GM19455 (cell line): Measurements from ENCODE around the gene EYS.

Experiments
- ATAC-seq: cut with Tn5 transposase; IDR thresholded peaks from one replicate; pipeline ENCODE4 v1.9.1; 2021; ENCODE audit not compliant: unreplicated experiment

EYS gene

DNA sequence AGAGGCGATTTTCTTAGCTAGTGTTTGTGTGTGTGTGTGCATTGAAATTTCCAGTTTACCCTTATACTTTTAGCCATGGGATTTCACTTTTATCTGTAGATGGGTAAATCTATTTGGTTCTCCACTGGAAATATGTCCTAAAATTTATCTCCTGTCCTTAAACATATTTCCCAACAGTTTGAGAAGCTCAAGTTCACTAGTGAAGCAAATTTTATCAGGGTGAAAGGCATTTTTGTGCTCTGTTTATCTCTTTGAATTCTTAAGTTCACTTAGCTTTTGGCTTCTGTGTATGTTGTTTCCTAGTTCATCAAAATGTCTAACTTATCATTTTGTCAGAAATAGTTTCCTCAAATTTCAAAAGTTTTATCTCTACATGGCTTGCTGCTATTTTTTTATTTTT lies 1509.8 kb downstream of the EYS start:
- no peak for ATAC-seq

DNA sequence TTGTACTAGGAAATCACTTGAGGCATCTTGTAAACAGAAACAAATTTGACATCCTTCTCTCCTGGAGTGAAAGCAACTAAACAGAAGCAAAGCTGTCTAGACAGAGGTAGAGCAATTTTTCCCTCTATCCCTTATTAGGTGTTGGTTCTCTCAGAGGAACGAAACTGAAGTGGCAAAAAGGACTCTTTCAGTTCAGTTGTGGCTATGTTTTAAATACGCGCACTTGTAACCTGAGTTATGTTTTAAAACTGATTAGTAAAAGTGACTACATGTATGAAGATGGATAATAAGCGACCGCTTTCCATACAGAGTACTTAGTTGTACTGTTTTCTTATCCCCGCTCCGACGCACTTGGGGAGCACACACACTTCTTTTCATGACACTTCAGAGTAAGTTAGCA lies 1520.4 kb downstream of the EYS start:
- no peak for ATAC-seq

- ATAC-seq, result no peak
Observed at GRCh38 chr6:64185621-64186020, 1521.4 kb downstream of the EYS start.

DNA sequence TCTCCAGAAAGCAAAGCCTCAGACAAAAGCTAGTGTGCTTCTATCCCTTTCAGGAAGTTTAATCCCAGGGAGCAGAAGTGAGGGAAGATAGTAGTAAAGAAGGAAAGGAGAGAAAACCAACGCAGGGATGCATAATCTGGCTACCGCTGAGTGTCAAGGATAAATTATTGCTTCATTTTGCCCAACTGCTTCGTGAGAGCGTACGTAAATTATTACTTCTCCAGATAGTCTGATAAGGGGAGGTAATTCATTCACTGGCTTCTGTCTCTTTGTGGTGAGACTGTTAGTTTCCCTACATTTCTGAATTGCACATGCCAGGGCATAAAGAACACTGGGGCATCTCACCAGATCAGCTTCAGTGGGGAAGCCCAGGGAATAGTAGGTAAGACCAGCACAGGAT lies 1531.7 kb downstream of the EYS start:
- no peak for ATAC-seq

GRCh38 chr6:64170316-64170715 lies 1536.7 kb downstream of the EYS start:
- ATAC-seq, result no peak

DNA sequence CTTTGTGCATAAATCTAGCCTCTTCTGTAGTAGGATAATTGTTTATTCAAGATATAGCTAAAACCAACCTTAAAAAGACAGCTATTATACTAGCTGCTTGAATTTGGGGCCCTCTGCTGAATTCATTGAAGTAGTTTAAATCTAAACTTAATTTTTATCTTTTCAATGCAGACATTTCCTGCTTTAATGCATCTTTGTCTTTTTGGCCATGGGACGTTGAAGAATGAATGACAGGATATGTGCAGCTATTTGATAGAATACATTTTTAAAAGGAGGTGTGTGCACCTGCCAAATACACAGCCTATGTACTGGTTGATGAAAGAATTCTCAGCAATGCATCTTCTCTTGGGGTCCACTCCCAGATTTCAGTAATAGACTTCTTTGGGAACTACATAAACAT lies 1546.5 kb downstream of the EYS start:
- ATAC-seq, result no peak

- ATAC-seq, result no peak
Observed at GRCh38 chr6:64155063-64155462, 1552.0 kb downstream of the EYS start.

DNA sequence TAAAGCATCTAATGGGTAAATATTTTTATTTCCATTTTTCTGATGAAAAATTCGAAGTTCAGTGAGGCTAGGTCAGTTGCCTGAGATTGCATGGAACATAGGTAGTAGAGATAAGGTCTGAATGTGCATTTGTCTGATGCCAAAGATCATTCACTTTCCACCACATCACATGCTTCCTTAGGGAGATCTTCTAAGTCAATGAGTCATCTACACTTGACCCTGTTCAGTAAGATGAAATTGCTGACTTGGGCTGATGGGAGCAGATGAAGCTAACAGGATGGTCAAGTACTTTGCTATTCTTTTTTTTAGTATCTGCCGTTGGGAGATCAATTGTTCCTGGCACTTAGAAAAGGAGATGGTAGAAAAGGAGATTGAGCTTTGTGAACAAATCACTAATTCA lies 1560.2 kb downstream of the EYS start:
- ATAC-seq, result no peak

DNA sequence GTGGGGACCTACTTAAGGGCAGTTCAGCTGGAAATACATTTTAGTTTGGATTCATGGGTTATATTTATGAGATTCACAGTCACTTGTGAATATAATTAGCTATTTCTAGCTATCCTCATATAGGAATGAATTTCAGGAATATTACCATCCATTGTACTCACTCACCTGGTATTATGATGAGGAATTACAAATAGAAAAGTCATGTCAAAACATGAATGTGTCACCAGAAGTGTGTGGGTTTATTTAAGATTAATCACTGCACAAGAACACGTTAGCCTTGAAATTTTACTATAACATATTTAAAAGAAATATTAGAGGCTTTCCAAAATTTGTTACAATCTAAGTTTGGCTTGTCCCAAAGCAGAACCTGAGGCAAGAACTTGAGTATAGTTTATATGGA lies 1560.9 kb downstream of the EYS start:
- ATAC-seq, result no peak

DNA sequence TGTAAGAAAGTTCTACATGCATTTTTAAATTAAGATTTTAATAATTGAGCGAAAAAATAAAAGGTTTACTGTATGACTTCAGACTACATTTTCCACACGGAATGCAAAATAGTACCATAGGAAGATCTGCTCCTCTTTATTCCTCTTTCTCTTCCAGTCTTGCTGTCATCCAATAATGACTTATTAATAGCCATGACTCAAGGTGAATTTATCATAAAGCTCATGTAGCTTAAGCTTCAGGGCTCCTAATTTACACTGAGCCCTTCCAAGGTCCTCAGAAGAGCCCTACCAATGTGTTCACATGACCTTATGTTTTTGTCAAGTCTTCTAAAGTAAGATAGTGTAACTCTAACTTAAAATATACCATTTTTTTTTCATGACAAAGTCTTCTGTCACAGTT lies 1561.4 kb downstream of the EYS start:
- no peak for ATAC-seq

DNA sequence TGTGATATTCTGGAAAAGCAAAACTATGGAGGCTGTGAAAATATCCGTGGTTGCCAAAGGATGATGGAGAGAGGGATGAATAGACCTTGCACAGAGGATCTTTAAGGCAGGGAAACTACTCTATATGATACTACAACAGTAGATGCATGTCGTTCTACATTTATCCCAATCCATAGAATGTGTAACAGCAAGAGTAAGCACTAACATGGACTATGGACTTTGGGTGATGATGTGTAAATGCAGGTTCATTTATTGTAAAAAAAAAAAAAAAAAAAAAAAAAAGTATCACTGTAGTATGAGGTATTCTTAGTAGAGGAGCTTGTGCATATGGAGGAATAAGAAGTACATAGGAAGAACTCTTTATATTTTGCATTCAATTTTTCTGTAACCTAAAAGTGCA lies 1563.9 kb downstream of the EYS start:
- ATAC-seq, result no peak

DNA sequence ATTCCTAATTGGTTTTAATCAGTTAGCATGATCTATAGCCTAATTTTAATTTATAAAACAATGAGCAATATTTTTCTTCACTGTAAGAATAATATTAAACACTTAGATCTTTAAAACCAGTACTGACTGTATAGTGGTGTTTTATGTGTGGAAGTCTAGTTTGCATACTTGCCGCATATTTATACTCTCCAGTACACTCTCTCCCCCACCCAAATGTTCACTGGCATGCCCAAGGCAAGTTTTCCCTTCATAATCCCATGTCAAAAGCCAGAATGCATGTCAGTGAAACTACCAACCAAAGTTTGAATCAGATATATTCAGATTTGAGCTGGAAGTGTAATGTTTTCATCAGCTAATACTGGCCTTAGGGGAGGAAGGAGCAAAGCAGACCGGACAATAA lies 1565.3 kb downstream of the EYS start:
- no peak for ATAC-seq

GRCh38 chr6:64128301-64129024 lies 1578.6 kb downstream of the EYS start:
- no peak for ATAC-seq

- ATAC-seq, result no peak
Observed at GRCh38 chr6:64123761-64124633, 1583.0 kb downstream of the EYS start.

GRCh38 chr6:64122712-64123375 lies 1584.2 kb downstream of the EYS start:
- ATAC-seq, result no peak

GRCh38 chr6:64121011-64121565 lies 1585.9 kb downstream of the EYS start:
- ATAC-seq, result no peak

- no peak for ATAC-seq
Observed at GRCh38 chr6:64113704-64114103, 1593.3 kb downstream of the EYS start.

GRCh38 chr6:64104051-64104450 lies 1603.0 kb downstream of the EYS start:
- no peak for ATAC-seq

GRCh38 chr6:64103480-64103879 lies 1603.5 kb downstream of the EYS start:
- no peak for ATAC-seq

DNA sequence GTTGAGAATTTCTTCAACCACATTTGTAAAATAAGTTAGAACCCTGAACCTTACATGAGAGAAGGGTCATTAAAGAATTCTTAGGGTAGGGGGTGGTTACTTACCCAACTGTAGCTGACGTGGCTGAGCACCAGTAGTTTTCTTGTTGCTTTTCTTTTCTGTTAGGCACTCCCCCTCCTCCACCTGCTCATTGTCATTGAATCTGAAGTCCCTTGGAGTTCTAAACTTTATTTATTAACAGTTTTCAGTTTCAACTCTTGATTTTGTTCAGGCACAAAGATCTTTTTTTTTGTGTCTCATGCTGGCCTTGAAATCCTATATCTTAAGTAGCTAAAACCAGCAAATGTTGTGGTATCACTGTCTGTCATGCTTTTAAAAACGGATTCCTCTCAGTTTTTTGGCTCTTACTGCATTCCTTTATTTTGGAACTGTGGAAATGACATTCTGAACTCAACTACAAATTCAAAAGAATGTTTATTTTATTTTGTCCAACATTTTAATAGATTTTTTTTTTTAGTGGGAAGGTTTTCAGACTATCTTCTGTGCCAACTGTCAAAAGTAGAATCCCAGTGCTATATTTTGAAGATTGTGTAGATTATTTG lies 1606.2 kb downstream of the EYS start:
- ATAC-seq, result no peak

DNA sequence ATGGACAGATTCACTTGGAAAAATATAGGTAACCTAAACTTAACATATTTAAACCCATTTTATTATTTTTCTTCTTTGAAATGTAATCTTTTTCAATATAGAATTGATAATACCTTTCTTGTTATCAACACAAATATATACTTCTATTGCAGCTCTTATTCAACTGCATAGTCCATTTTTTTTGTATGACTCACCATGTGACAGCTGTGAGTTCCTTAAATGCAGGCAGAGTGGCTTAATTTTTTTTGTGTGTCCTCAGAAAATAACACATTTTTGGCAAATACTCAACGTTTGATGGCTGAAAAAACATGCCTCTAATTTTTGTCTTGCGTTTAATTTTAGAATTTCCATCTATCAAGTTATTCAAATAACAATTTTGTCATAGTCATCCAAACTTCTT lies 1616.7 kb downstream of the EYS start:
- ATAC-seq, result no peak
